Muscle layer of duodenum (tissue), 2 donors: Measurements from ENCODE around the gene DYNC2H1.

Source experiments
- H3K27ac ChIP-seq: one replicate; pipeline ENCODE4 v1.7.0; 2013; ENCODE audit warnings: mild to moderate bottlenecking, low read length
- H3K27me3 ChIP-seq: one replicate; pipeline ENCODE4 v1.7.0; 2013; ENCODE audit warnings: low read depth, mild to moderate bottlenecking, control low read depth, low read length
- H3K36me3 ChIP-seq, 2 donors: one replicate each; pipeline ENCODE4 v1.7.0; 2013; ENCODE audit warnings: low read length in 2 of 2, control low read depth in 1 of 2, mild to moderate bottlenecking in 1 of 2; ENCODE audit not compliant: insufficient read depth in 2 of 2, control insufficient read depth in 1 of 2
- H3K4me1 ChIP-seq, 2 donors: one replicate each; pipeline ENCODE4 v1.7.0; 2013; ENCODE audit warnings: low read length in 2 of 2, mild to moderate bottlenecking in 2 of 2, control low read depth in 1 of 2, moderate library complexity in 1 of 2; ENCODE audit not compliant: insufficient read depth in 2 of 2, control insufficient read depth in 1 of 2
- H3K4me3 ChIP-seq, 2 donors: one replicate each; pipeline ENCODE4 v1.7.0; 2013; ENCODE audit warnings: low read length in 2 of 2, low read depth in 1 of 2, mild to moderate bottlenecking in 1 of 2
- H3K9me3 ChIP-seq, 2 donors: one replicate each; pipeline ENCODE4 v1.7.0; 2013; ENCODE audit warnings: low read length in 2 of 2, control low read depth in 1 of 2, mild to moderate bottlenecking in 1 of 2; ENCODE audit not compliant: control insufficient read depth in 1 of 2
- donor health status: healthy.

Gene DYNC2H1

DNA sequence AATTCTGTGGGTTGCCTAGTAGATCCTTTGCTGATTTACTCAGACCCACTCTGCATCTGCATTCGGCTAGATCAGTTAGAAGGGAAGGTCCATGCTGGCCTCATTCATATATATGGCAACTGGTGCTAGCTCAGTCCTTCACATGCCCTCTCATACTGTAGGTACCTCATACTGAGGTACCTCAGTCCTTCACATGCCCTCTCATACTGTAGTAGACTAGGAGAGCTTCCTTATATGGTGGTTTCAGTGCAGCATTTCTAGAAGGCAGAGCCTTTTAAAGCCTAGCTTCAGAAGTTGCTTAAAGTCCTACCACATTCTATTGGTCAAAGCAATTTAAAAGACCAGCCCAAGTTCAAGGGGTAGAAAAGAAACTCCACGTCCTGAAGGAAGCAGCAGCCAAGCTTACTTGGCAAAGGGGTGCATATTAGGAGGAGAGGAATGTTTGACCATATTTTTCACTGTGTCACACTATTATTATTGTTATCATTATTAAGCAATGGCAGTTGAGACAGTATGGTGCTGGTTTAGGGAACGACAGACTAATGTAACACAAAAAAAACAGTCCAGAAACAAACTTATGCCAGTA lies 356.4 kb downstream of the DYNC2H1 start:
- H3K27me3 ChIP-seq: no peaks in the 10 kb centered on the region
- no peak overlapping the region for H3K27ac ChIP-seq
- peaks cover 0 to 12% of the 10 kb centered on the region in 2 donors for H3K36me3 ChIP-seq
- H3K4me1 ChIP-seq: no peaks in the 10 kb centered on the region
- H3K9me3 ChIP-seq: no peaks in the 10 kb centered on the region
- no peak overlapping the region for H3K4me3 ChIP-seq

DNA sequence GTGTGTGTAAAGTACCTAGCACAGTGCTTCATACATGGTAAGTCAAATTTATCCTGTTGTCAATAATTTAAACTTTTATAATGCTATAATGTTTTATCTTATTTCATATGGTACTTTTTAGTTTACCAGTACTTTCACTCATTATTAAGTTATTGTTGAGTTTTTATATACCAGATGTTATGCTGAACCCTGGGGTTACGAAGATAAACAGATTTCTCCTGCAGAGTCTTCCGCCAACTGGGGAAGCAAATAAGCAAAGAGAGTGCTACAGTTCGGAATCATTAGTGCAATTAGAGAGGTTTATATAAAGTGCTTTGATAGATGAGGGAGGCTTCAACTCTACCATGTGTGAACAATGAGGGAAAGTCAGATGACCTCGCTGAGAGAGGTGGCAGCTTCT lies 362.3 kb downstream of the DYNC2H1 start:
- Histone ChIP-seq H3K4me3 (no peak overlapping the region), H3K4me1 (no peaks in the 10 kb centered on the region), H3K27ac (no peak overlapping the region), H3K27me3 (no peaks in the 10 kb centered on the region), H3K36me3 (peaks cover 0 to 12% of the 10 kb centered on the region in 2 donors), H3K9me3 (no peaks in the 10 kb centered on the region)

DNA sequence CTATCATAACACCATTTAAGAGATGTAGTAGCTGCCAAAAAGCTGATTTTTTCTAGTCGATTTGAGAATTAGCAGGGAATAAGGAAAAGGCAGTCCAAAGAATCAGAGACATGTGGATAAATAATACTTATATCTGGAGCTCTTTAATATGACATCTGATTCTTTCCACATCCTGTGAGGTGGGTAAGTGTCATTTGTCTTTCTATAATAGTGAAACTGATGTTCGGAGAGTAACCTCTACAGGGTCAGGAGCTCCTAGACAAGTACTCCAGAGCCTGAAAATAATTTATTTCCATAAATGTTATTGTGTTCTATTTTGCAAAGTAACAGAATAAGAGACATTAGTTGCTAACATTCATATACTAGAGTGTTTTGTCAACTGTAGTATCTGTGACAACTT lies 367.6 kb downstream of the DYNC2H1 start:
- Histone ChIP-seq H3K4me3 (no peak overlapping the region), H3K36me3 (no peaks in the 10 kb centered on the region), H3K27ac (no peak overlapping the region), H3K27me3 (no peaks in the 10 kb centered on the region), H3K9me3 (no peaks in the 10 kb centered on the region), H3K4me1 (no peaks in the 10 kb centered on the region)

DNA sequence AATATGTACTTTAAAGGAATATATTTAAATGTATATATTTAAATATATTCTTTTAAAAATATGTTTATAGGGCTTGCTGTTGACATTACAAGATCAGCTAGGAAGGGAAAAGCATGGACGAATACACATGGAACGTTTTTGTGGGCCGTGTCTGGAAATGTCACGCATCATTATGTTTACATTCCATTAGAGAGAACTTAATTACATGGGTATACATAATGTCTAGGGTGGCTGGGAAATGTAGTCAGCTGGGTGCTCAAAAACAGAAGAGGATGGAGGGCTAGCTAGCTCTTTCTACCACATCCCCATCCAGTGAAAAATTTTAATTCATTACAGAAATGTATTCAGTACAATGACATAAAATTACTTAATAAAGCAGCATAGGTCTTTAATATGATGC lies 371.2 kb downstream of the DYNC2H1 start:
- H3K27me3 ChIP-seq: no peaks in the 10 kb centered on the region
- no peaks in the 10 kb centered on the region for H3K9me3 ChIP-seq
- no peak overlapping the region for H3K4me3 ChIP-seq
- no peaks in the 10 kb centered on the region for H3K36me3 ChIP-seq
- H3K27ac ChIP-seq: no peak overlapping the region
- no peaks in the 10 kb centered on the region for H3K4me1 ChIP-seq

DNA sequence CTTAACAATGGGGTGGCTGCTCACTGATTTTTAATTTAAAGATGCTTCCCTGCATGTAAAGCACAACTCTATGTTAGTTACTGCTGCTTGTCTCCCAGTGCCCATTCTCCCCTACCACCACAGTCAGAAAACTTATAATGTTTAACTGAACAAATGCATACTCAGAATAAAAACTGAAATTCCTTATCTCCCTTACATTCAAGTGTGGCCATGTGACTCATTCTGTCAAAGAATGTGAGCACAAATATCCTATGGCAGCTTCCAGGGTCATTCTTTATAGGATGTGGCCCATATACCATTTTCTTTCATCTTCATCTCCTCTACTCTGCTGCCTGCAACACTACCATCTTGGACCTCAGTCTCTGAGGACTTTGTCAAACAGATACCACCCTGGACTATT lies 374.8 kb downstream of the DYNC2H1 start:
- H3K27me3 ChIP-seq: no peaks in the 10 kb centered on the region
- no peak overlapping the region for H3K27ac ChIP-seq
- H3K9me3 ChIP-seq: no peaks in the 10 kb centered on the region
- no peaks in the 10 kb centered on the region for H3K4me1 ChIP-seq
- H3K4me3 ChIP-seq: no peak overlapping the region
- no peaks in the 10 kb centered on the region for H3K36me3 ChIP-seq

DNA sequence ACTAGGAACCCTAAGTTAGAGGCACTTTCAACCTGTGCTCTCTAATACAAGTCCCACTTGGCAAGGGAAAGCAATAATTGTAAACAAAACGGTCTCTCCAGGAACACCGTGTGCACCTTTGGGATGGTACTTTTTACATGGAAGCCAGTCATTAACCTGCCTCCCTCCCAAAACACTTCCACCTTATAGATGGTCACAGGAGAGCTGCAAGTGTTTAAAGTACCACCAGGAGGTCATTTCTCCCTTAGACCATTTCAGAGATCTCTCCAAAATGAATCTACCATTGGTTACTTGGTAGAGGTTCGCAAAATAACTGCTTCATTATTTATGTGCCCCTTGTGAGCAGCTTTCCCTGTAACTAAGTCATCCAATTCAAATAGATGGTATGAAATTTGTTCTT lies 375.3 kb downstream of the DYNC2H1 start:
- Histone ChIP-seq H3K27ac (no peak overlapping the region), H3K27me3 (no peaks in the 10 kb centered on the region), H3K36me3 (no peaks in the 10 kb centered on the region), H3K4me1 (no peaks in the 10 kb centered on the region), H3K4me3 (no peak overlapping the region), H3K9me3 (no peaks in the 10 kb centered on the region)

DNA sequence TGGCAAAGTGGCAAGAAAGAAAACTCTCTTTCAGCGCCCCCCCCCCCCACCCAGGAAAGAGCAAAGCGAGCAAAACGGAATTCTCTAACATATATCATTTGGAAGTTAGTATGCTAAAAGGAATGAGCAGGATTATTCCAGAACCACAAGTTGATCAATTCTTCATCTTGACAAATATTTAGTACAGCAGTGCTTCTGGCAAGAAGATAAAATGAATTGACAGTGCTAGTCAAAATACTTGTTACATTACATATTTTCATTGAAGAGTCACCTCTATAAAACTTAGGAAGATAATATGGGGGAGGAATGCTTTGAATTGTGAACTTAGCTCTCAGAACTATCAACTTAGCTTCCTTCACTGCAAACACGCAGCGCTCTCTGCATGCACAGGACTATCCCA lies 377.4 kb downstream of the DYNC2H1 start:
- no peaks in the 10 kb centered on the region for H3K4me1 ChIP-seq
- H3K27me3 ChIP-seq: no peaks in the 10 kb centered on the region
- no peak overlapping the region for H3K27ac ChIP-seq
- no peak overlapping the region for H3K4me3 ChIP-seq
- no peaks in the 10 kb centered on the region for H3K36me3 ChIP-seq
- H3K9me3 ChIP-seq: no peaks in the 10 kb centered on the region

DNA sequence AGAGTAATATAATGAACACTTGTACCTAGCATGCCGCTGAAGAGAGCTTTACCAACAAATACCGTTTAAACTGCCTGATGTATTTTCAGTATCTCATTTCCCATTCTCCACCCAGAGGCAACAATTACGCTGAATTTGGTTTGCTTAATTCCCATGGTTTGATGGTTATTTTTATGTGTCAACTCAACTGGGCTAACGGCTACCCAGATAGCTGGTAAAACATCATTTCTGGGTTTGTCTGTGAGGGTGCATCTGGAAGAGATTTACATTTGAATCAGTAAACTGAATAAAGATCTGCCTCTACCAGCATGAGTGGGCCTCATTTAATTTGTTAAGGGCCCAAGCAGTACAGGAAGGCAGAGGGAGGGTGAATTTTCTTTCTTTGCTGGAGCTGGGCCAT lies 377.9 kb downstream of the DYNC2H1 start:
- H3K36me3 ChIP-seq: no peaks in the 10 kb centered on the region
- no peaks in the 10 kb centered on the region for H3K4me1 ChIP-seq
- no peak overlapping the region for H3K27ac ChIP-seq
- no peaks in the 10 kb centered on the region for H3K27me3 ChIP-seq
- H3K9me3 ChIP-seq: no peaks in the 10 kb centered on the region
- no peak overlapping the region for H3K4me3 ChIP-seq

DNA sequence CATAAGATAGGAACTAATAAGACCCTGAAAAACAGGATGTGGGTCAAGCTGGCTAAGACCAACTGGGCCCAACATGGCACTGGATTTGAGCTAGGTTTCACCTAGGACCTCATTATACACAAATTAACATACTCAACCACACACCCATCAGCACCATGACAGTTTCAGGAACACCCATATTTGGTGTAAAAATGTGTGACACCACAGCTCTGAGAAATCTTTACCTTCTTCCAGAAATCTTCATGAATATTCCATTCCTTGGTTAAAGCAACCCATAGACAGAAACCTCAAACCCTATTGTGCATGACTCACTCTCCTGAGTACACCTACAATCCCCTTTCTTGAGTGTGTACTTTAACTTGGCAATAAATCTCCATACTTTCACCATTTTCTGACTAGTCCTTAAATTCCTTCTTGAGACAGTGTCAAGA lies 378.8 kb downstream of the DYNC2H1 start:
- no peaks in the 10 kb centered on the region for H3K36me3 ChIP-seq
- H3K9me3 ChIP-seq: no peaks in the 10 kb centered on the region
- no peak overlapping the region for H3K4me3 ChIP-seq
- H3K27me3 ChIP-seq: no peaks in the 10 kb centered on the region
- no peaks in the 10 kb centered on the region for H3K4me1 ChIP-seq
- no peak overlapping the region for H3K27ac ChIP-seq

DNA sequence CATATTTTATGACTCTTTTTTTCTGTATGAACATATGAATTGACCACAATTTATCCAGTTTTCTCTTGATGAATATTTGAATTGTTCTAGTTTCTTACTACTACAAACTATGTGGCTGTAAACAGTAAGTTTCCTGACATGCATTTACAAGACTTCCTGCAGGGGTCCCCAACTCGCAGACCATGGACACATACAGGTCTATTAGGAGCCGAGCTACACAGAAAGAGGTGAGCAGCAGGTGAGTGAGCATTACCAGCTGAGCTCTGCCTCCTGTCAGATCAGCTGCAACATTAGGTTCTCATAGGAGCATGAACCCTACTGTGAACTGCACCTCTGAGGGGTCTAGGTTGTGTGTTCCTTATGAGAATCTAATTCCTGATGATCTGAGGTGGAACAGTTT lies 379.4 kb downstream of the DYNC2H1 start:
- Histone ChIP-seq H3K36me3 (no peaks in the 10 kb centered on the region), H3K27ac (no peak overlapping the region), H3K4me1 (no peaks in the 10 kb centered on the region), H3K27me3 (no peaks in the 10 kb centered on the region), H3K4me3 (no peak overlapping the region), H3K9me3 (no peaks in the 10 kb centered on the region)

DNA sequence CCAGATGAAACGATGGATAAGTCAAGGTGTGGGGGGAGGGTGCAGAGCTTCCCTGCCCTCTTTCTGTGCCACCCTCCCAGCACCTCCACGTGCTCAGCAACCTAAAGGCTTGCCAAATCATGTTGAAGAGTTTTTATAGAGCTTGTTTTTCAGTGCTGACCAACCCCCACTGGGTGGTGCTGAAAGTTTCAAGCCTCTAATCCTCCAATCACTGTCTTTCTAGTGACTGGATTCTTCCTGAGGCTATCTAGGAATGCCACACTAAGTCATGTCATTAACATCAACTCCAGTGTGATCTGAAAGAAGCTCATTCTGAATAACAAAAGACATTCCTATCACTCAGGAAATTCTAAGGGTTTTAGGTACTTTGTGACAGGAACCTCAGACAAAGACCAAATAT lies 382.6 kb downstream of the DYNC2H1 start:
- H3K9me3 ChIP-seq: no peaks in the 10 kb centered on the region
- H3K4me1 ChIP-seq: no peaks in the 10 kb centered on the region
- no peak overlapping the region for H3K27ac ChIP-seq
- H3K4me3 ChIP-seq: no peak overlapping the region
- no peaks in the 10 kb centered on the region for H3K36me3 ChIP-seq
- H3K27me3 ChIP-seq: no peaks in the 10 kb centered on the region

DNA sequence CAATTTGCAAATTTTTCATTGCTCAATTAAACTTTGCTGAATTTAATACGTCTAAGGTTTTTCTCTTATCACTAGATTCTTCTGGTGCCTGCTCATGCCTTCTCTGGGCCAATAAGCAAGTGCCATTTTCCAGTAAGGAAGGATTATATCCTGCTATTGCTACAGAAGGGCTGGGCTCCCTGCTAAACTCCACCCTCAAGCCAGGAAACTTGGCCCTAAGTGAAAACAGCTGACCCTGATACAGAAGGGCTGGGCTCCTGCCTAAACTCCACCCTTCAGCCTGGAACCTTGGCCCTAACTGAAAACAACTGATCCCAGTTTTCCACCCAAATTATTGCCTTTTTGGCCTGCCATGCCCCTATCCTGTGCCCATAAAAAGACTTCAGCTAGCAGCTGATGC lies 385.3 kb downstream of the DYNC2H1 start:
- no peak overlapping the region for H3K27ac ChIP-seq
- no peaks in the 10 kb centered on the region for H3K4me1 ChIP-seq
- no peak overlapping the region for H3K4me3 ChIP-seq
- H3K9me3 ChIP-seq: no peaks in the 10 kb centered on the region
- H3K36me3 ChIP-seq: no peaks in the 10 kb centered on the region
- H3K27me3 ChIP-seq: no peaks in the 10 kb centered on the region
